GM18498 (cell line): ENCODE results near the gene LDB1.
A peak's percentile ranks its signal among the peaks of the same experiment; 100 is the strongest.

Experiments used
- ATAC-seq: cut with Tn5 transposase; IDR thresholded peaks from one replicate; pipeline ENCODE4 v1.9.1; 2021; ENCODE audit warnings: mild to moderate bottlenecking, moderate library complexity; ENCODE audit not compliant: unreplicated experiment

The LDB1 gene

GRCh38 chr10:102139281-102140110 is 19.3 kb upstream of the LDB1 start:
- no peak for ATAC-seq

- ATAC-seq, result no peak
These were observed 15.9 kb upstream of the LDB1 start for GRCh38 chr10:102135956-102136526.

- ATAC-seq, result no peak
These were observed 14.2 kb upstream of the LDB1 start for GRCh38 chr10:102134416-102134815.

- ATAC-seq, result peak; percentile 18
These were observed 13.4 kb upstream of the LDB1 start for GRCh38 chr10:102133373-102134195.

GRCh38 chr10:102132563-102133372 is 12.6 kb upstream of the LDB1 start, which contains the start of gene PPRC1:
Gene PPRC1, plus strand, starts transcription at chr10:102133040. Its CDS starts 29 bp downstream, at chr10:102133069.
- ATAC-seq, result peak; percentile 93

DNA sequence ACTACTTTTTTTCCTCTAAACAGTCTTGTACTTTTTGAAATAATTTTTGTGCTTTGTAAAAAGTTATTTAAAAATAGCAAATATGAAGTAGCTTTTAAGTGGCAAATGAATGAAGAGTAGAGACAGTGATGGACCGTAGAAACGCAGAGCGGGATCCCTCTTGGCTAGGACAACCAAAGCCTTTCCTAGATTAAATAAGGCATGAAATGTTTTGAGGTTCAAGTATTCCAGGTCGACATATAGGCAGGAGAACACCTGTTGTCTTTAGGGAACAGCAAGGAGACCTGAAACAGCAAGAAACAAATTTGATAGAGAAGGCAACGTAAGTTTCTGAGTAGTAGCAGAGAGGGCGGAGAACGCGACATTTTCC is 12.0 kb upstream of the LDB1 start:
- ATAC-seq, result no peak

DNA sequence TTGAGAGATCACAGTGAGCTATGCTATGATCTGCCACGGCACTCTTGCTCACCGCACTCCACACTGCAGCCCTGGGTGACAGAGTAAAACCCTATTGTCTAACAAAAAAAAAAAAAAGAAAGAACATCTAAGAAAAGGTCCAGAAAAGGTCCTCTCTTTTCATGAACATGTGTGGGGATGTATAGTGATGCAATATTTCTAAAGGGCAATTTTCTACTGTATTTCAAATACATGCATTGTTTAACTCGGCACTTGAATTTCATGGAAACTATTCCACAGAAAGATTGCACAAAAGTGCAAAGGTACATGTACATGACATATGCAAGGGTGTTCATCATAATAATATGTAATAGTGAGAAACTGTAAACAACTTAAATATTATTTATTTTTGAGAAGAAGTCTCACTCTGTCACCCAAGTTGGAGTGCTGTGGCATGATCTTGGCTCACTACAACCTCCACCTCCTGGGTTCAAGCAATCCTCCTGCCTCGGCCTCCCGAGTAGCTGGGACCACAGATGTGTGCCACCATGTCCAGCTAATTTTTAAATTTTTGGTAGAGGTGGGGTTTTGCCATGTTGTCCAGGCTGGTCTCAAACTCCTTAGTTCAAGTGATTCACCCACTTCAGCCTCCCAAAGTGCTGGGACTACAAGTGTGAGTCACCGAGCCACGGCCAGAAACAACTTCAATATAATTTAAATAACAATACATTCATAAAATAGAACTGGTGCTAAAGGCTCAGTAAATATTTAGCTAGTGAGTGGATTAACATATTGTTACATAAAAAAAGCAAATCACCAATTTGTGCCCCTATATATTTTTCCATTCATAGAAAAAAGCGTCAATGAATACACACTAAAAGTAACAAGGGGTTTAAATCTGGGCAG is 11.4 kb upstream of the LDB1 start:
- ATAC-seq, result no peak

GRCh38 chr10:102123223-102123622 is 3.1 kb upstream of the LDB1 start:
- ATAC-seq, result no peak

DNA sequence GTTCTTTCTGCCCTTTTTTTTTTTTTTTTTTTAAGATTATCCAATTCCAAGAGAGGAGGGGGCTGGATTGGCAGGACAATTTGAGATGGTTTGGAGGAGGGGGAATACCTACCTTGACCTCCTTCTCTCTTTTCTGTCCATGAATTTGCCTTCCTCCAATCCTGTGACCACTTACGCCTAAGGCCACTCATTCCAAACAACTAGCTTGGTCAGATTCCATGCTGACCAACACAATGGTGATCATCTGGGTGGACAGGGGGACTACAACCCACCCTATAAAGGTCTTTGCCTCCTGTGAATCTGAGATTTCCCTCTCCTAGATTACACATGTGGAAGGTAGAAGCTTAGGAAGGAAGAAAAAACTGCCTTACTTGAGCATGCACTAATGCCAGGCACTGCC is 2.3 kb upstream of the LDB1 start:
- ATAC-seq, result no peak

DNA sequence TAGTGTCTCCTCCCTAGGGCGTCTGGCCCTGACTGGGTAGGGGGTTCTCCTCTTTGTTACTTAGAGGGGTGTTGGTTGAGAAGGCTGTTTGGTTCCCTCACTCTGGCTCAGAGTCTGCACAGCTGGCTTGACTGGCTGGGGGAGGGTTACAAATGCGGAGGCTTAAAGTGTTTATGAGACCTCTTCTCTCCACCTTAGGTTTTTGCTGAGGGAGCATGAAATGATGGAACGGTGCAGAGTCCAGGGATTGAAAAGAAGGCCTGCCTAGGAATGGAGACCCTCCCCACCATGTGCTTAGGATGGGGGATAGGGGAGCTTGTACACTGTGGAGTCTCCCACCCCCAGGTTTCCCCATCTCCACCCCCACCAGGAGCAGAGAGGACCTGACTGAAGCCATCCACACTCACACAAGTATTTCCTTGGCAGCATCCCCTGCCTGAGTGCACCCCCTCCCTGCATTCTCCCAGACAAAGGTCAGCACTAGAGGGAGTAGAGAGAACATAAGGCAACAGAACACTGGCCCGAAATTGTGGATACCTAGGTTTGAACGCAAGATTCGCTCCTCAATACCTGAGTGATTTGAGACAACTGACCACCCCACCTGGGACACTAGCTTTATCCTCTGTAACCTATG is 1.7 kb upstream of the LDB1 start:
- ATAC-seq, result no peak

DNA sequence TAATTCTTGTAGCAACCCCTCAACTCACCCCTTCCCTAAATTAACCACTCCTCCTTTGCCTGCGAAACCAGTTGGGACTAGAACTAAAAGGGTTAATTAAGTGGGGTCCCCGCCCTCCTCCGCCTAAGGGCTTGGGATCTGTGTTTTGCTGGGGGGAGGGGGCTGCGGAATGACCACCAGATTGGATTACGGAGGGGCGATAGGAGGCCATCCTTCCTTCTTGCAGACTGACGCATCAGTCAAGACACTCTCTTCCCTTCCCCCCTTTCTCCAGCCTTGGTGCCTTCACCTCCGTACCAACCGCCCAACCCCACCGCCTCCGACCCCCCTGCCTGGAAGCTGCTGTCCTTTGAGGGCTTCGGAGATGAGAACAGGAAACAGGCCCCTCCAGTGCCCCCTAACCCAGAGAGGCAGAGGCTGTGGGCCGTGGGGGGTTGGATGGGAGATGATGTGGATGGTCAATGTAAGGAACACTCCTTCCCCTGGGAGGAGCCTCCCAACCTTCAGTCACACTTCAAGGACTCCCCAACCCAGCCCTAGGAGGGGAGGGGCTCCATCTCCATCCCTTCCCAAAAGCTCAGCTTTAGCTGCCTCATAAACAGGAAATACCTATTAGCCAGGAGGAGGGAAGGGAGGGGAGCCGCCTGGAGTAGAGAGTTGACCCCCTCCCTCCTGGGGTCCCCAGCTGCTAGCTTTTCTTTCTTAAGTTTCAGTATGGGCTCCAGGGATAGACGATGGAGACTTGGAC is 997 bp upstream of the LDB1 start:
- no peak for ATAC-seq

DNA sequence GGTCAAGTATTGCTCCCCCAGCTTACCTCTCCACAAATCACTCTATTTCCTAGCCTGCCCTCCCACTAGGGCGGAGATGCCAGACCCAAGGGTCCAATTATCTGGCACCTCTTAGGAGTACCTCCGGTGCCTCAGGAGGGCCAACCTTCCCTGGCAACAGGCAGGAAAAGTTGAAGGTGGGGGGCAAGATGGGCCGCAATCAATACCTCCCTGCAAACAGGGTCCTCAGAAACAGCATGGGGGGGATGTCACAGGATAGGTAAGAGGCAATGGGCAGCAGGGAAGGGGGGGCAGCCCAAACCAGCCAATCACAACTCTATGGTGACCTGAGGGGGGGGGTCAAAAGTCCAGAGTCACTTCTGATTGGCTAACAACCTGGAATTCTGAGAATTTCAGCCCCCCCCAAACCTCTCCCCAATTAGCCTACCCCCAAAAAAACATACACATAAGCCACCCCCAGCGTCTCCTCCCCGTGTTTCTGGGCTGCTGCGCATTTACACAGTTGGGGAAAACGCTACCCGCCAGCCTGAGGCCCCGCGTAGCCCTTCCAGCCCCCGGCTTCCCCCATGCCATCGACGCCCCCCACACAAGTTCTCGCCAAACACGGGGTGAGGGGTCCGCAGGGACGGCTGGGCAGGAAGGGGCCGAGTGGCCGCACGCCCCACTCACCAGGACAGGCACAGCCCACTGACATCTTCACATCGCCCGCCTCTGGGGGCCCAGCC is 589 bp downstream of the LDB1 start:
- no peak for ATAC-seq

- no peak for ATAC-seq
These were observed 1.3 kb downstream of the LDB1 start for GRCh38 chr10:102118867-102119266.

- ATAC-seq, result no peak
These were observed 2.6 kb downstream of the LDB1 start for GRCh38 chr10:102117391-102118159.

GRCh38 chr10:102116656-102117055 is 3.5 kb downstream of the LDB1 start:
- no peak for ATAC-seq

GRCh38 chr10:102115775-102116174 is 4.4 kb downstream of the LDB1 start:
- no peak for ATAC-seq

DNA sequence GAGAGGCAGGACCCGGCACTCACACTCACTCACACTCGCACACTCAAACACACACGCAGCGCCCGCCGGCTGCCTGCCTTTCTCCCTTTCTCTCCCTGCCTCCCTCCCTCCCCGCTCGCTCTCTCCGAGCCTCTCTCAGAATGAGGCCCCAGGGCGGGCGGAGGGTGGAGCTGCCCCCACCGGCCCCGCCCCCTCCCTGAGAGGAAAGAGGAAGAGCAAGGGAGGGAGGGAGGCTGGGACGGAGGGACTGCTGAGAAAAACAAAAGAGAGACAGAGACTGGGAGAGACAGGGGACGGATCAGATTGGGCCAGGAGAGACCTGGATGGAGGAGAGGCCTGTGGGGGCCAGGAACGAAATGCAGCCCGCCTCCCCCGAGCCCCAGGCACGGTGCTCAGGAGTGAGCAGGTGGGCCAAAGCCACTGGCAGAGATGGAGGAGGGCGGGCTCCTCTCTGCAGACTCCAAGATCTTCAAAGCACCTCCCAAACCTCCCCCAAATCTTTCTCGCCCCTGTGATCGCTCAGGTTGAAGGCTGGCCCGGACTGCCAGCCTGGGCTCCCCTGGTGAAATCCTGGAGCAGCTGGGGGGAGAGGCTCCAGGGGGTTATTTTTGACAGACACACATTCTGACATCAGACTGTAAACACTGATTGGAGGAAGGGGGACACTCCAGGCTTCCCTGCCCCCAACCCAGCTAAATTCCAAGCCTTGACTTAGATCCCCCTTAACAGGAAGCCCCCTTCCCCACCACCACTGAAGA is 5.1 kb downstream of the LDB1 start:
- ATAC-seq, result peak; percentile 71
